Spleen (tissue), 11 donors: ENCODE measurements around the gene CLCNKB. TPM values are rescaled to one million over a fixed set of nuclear protein-coding genes. Genes with fewer than 3 reads are reported as not detected.

Source experiments
- DNase-seq: peaks from one replicate; pipeline ENCODE4 v3.0.0-alpha.2; 2020
- H3K27ac ChIP-seq, 8 donors: fragments of 200-600 bp; sonication (generic) in 7 of 8; 1 replicate in 4 of 8; 2 replicates in 4 of 8; pipeline versions ENCODE4 v1.5.0 to v1.8.0; 2016 to 2021; ENCODE audit warnings: inconsistent platforms in 4 of 8, mild to moderate bottlenecking in 4 of 8, moderate library complexity in 1 of 8
- H3K27me3 ChIP-seq, 7 donors: fragments of 200-600 bp; sonication (generic) in 6 of 7; replicated peaks in 1 of 7; 1 replicate in 4 of 7; 2 replicates in 3 of 7; pipeline versions ENCODE4 v1.5.0 to v1.8.0; 2016 to 2021; ENCODE audit warnings: inconsistent platforms in 3 of 7, mild to moderate bottlenecking in 1 of 7
- H3K36me3 ChIP-seq, 6 donors: fragments of 200-600 bp; sonication (generic) in 5 of 6; 1 replicate in 4 of 6; 2 replicates in 2 of 6; pipeline versions ENCODE4 v1.5.0 to v1.8.0; 2016 to 2021; ENCODE audit warnings: inconsistent platforms in 2 of 6
- H3K4me1 ChIP-seq, 6 donors: fragments of 200-600 bp; sonication (generic) in 5 of 6; 1 replicate in 3 of 6; 2 replicates in 3 of 6; pipeline versions ENCODE4 v1.5.0 to v1.8.0; 2016 to 2021; ENCODE audit warnings: inconsistent platforms in 3 of 6
- H3K4me3 ChIP-seq, 8 donors: fragments of 200-600 bp; sonication (generic) in 7 of 8; 1 replicate in 4 of 8; 2 replicates in 4 of 8; pipeline versions ENCODE4 v1.5.0 to v1.8.0; 2016 to 2021; ENCODE audit warnings: inconsistent platforms in 4 of 8, mild to moderate bottlenecking in 4 of 8, moderate library complexity in 2 of 8
- H3K9me3 ChIP-seq, 8 donors: fragments of 200-600 bp; sonication (generic) in 7 of 8; 1 replicate in 4 of 8; 2 replicates in 4 of 8; pipeline versions ENCODE4 v1.5.0 to v1.8.0; 2016 to 2021; ENCODE audit warnings: inconsistent platforms in 4 of 8
- POLR2A ChIP-seq, 3 donors: fragments of 450-650 bp; IDR thresholded peaks; one replicate each; pipeline ENCODE4 v1.5.1; 2017; ENCODE audit warnings: antibody characterized with exemption in 3 of 3, mild to moderate bottlenecking in 1 of 3
- POLR2AphosphoS5 ChIP-seq, 3 donors: sonication (generic); formaldehyde crosslinking; IDR thresholded peaks; one replicate each; pipeline ENCODE4 v1.5.1; 2017; ENCODE audit warnings: antibody characterized with exemption in 3 of 3
- WGBS, 5 donors: extraction: QIAGEN DNeasy Blood & Tissue Kit in 3 of 5; methylation state at CpG; one replicate each; pipeline versions ENCODE4 v1.1.5 to v1.1.7; 2013 to 2018; 5-methylcytosine and 5-hydroxymethylcytosine counted together
- intact Hi-C: fragments of 100-400 bp; cut with DNase I; formaldehyde crosslinking; loops from one replicate; pipeline ENCODE4 v1.15.0; 2023; ENCODE audit warnings: low total_unique reads
- polyA plus RNA-seq, 3 donors: library from polyadenylated mRNA; stranded (reverse); fragments of 200-250 nt; gene quantifications; one replicate each; pipeline ENCODE4 v1.2.1, GENCODE V29; 2013
- total RNA-seq, 7 donors: library from RNA; depleted of rRNA in 3 of 7; stranded (reverse); fragments of >200 nt in 3 of 7; fragmentation: NEBNext Ultra II Directional in 4 of 7; extraction: Animal tissue kit (Norgen Biotek cat#: 25700) in 4 of 7; gene quantifications; one replicate each; pipeline versions ENCODE4 v1.1.0 to v1.2.1, GENCODE V29; 2016 to 2021
- TF ChIP-seq, protein P1 (sequence below), 11 experiments: fragments of 200-600 bp in 7 of 11; fragments of 450-650 bp in 4 of 11; sonication (generic) in 4 of 11; IDR thresholded peaks in 8 of 11; conservative IDR thresholded peaks in 3 of 11; 1 replicate in 7 of 11; 2 replicates in 4 of 11; pipeline versions ENCODE4 v1.4.0 to v1.8.0; 2016 to 2021; ENCODE audit warnings: antibody characterized with exemption in 11 of 11, inconsistent platforms in 4 of 11, mild to moderate bottlenecking in 1 of 11
- donor health status: healthy with polysubstance abuse.
- donor health status: DM: no; HTN: no; CAD: no; lungs with moderate emphysema.
- donor health status: DM: no; HTN: no; CAD: no.
- donor health status: Bipolar disorder and iron deficiency.
- donor health status: healthy.
- donor health status: DM: no; HTN: no; CAD: no.
- donor health status: DM: yes; HTN: yes; CAD: no.

Gene CLCNKB
- total and polyA plus RNA-seq, 10 donors, result 0.04 to 0.13 (median 0.08) TPM; not detected in 6

DNA sequence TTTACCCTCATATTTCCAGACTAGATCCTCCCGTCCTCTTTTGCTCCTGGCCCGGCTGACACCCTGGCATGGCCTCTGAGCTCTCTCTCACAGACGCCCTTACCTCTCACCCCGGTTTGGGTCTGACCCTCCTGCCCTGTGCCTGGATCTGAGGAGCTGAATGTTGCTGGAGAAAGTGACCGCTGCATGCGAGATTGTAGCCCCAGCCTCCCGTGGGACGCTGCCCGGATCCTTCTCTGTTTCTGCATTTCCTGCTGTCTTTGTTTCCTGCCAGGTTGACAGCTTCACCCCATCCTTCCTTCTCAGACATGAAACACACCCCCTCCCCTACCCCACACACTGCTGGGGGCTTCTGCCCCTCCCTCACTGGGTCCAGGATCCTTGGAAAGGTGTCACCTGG lies 20.3 kb downstream of the CLCNKB start:
- H3K4me3 ChIP-seq, result no peak overlapping the region
- TF ChIP-seq POLR2A (IDR thresholded peaks at IDR 0.05) (no peak), POLR2AphosphoS5 (IDR thresholded peaks at IDR 0.05) (no peak)
- TF ChIP-seq, protein P1, sequence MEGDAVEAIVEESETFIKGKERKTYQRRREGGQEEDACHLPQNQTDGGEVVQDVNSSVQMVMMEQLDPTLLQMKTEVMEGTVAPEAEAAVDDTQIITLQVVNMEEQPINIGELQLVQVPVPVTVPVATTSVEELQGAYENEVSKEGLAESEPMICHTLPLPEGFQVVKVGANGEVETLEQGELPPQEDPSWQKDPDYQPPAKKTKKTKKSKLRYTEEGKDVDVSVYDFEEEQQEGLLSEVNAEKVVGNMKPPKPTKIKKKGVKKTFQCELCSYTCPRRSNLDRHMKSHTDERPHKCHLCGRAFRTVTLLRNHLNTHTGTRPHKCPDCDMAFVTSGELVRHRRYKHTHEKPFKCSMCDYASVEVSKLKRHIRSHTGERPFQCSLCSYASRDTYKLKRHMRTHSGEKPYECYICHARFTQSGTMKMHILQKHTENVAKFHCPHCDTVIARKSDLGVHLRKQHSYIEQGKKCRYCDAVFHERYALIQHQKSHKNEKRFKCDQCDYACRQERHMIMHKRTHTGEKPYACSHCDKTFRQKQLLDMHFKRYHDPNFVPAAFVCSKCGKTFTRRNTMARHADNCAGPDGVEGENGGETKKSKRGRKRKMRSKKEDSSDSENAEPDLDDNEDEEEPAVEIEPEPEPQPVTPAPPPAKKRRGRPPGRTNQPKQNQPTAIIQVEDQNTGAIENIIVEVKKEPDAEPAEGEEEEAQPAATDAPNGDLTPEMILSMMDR (IDR thresholded peaks at IDR 0.05 in 8 of 11, conservative IDR thresholded peaks at IDR 0.05 in 3 of 11), result no peak
- no peaks in the 10 kb centered on the region for H3K36me3 ChIP-seq
- peaks cover 0 to 28% (median 15%) of the 10 kb centered on the region in 6 donors for H3K4me1 ChIP-seq
- intact Hi-C loops, result no loop called here
- no peak for DNase-seq
- WGBS, 5 donors, result 37 to 56% (median 44%) methylated on average over 9 of the region's 9 CpGs
- H3K27ac ChIP-seq, result no peak overlapping the region
- no peaks in the 10 kb centered on the region for H3K27me3 ChIP-seq
- H3K9me3 ChIP-seq, result no peaks in the 10 kb centered on the region

DNA sequence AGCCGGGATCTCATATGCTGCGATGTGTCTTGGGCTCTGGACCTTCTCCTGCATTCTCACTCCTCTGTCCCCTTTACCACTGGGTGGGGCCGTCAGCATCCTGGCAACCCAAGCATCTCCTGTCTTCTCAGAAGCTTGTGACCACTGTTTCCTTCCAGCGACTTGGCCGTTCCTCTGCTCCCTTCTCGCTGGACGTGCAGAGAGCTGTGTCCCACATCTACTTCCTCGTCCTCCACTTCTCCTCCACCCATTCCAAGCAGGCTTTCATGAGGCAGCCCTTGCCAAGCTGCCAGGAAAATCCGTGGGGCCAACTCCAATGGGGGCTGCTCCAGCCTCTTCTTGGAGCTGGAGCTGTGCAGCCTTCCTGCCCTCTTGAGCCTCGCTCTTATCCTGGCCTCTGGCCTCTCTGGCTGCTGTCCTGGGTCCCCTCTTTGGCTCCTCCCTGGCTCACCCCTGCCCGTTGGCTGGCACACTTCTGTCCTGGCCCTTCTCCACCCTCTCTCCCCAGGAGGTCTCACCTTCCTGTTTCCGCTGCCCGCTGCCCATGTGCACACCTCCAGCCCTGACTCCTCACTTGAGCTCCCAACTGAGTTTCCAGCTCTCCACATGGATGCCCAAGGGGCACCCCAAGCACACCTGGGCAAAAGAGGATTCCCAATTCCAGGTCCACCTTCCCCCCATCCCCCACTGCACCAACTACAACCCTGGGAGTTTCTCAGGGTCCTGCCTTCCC lies 21.1 kb downstream of the CLCNKB start:
- peaks cover 0 to 35% (median 15%) of the 10 kb centered on the region in 6 donors for H3K4me1 ChIP-seq
- H3K9me3 ChIP-seq, result no peaks in the 10 kb centered on the region
- 32 to 38% (median 36%) methylated on average over 13 of the region's 13 CpGs for WGBS, 5 donors
- DNase-seq, result no peak
- TF ChIP-seq, protein P1 (IDR thresholded peaks at IDR 0.05 in 8 of 11, conservative IDR thresholded peaks at IDR 0.05 in 3 of 11), result no peak
- TF ChIP-seq POLR2AphosphoS5 (IDR thresholded peaks at IDR 0.05) (no peak), POLR2A (IDR thresholded peaks at IDR 0.05) (no peak)
- no peak overlapping the region for H3K4me3 ChIP-seq
- H3K36me3 ChIP-seq, result no peaks in the 10 kb centered on the region
- no peak overlapping the region for H3K27ac ChIP-seq
- H3K27me3 ChIP-seq, result no peaks in the 10 kb centered on the region
- intact Hi-C loops, result no loop called here

DNA sequence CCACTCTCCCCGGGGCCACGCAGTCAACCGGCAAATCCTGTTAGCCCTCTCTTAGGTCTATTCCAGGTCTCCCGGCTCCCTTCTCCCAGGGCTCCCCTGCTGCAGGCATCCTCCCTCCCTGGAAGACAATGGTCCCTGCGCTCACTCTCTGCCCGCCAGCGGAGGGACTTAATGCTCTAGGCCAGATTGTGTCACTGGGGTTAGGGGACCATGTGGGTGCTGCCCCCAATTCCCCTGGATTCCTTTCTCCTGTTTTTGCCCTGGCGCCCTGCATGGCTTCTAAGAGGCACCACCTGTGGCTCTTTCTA lies 21.6 kb downstream of the CLCNKB start:
- intact Hi-C loops, result no loop called here
- no peak overlapping the region for H3K4me3 ChIP-seq
- H3K27me3 ChIP-seq, result no peaks in the 10 kb centered on the region
- H3K9me3 ChIP-seq, result no peaks in the 10 kb centered on the region
- DNase-seq, result no peak
- H3K4me1 ChIP-seq, result peaks cover 3 to 40% (median 18%) of the 10 kb centered on the region in 6 donors
- TF ChIP-seq, protein P1 (IDR thresholded peaks at IDR 0.05 in 8 of 11, conservative IDR thresholded peaks at IDR 0.05 in 3 of 11), result no peak
- H3K27ac ChIP-seq, result no peak overlapping the region
- no peaks in the 10 kb centered on the region for H3K36me3 ChIP-seq
- 83 to 86% (median 83%) methylated on average over 8 of the region's 8 CpGs for whole genome bisulfite sequencing, 5 donors

DNA sequence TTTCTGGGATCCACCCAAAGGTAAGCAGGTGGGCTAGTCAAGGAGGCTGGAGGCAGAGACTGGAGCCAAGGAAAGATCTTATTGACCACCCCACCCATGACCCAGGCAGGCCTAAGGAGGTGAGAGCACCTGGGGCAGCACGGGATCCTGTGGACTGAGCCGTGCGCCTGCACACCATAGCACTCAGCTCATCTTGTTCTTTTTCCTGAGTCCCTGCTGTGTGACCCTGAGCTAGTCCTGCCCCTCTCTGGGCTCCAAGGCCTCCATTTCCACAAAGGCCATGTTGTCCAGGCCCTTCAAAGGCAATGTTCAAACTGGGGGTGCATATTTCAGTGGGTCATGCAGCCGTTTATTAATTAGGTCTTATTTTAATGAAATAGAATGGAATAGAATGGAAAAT lies 22.7 kb downstream of the CLCNKB start:
- WGBS, 5 donors, result 75 to 85% (median 79%) methylated on average over 4 of the region's 4 CpGs
- TF ChIP-seq, protein P1 (IDR thresholded peaks at IDR 0.05 in 8 of 11, conservative IDR thresholded peaks at IDR 0.05 in 3 of 11), result no peak
- TF ChIP-seq POLR2A (IDR thresholded peaks at IDR 0.05) (no peak), POLR2AphosphoS5 (IDR thresholded peaks at IDR 0.05) (no peak)

More for the DNA sequence above, 22.7 kb downstream of the CLCNKB start:
- Histone ChIP-seq H3K27ac (no peak overlapping the region), H3K9me3 (no peaks in the 10 kb centered on the region), H3K4me1 (peaks cover 3 to 50% (median 19%) of the 10 kb centered on the region in 6 donors), H3K36me3 (no peaks in the 10 kb centered on the region), H3K4me3 (no peak overlapping the region), H3K27me3 (peaks cover 0 to 3% (median 0%) of the 10 kb centered on the region in 7 donors)
- intact Hi-C loops, result no loop called here
- DNase-seq, result no peak
